ENCODE results near the gene TCF12.

Gene TCF12

GRCh38 chr15:56963126-56963525 is 44.7 kb downstream of the TCF12 start:
- no peaks in the 10 kb centered on the region; the same call in 1 of the 2 replicates for H3F3A ChIP-seq (ENCODE audit: low read depth)
- no peaks in the 10 kb centered on the region for H3K9me3 ChIP-seq (ENCODE audit: insufficient read depth, low read depth, low read length)
- H3K79me2 ChIP-seq (ENCODE audit: insufficient read depth, low read length) = peaks cover 97% of the 10 kb centered on the region
- H3K9me2 ChIP-seq (replicated peaks; ENCODE audit: low read depth, low read length) = no peaks in the 10 kb centered on the region
- peaks cover 23% of the 10 kb centered on the region for H3K4me1 ChIP-seq (ENCODE audit: insufficient read depth, low read length, poor library complexity, severe bottlenecking)
- H4K20me1 ChIP-seq (ENCODE audit: insufficient read depth, low read length, poor library complexity, severe bottlenecking) = peaks cover 58% of the 10 kb centered on the region
- H3K4me2 ChIP-seq (ENCODE audit: low read depth, low read length, poor library complexity, severe bottlenecking) = no peak overlapping the region
- H2AFZ ChIP-seq (ENCODE audit: low read length) = no peak overlapping the region
- TF ChIP-seq EZH2phosphoT487 (IDR thresholded peaks at IDR 0.05; ENCODE audit: borderline replicate concordance) (no peak), CTCF (conservative IDR thresholded peaks at IDR 0.05; ENCODE audit: low read length) (no peak)
- no peak overlapping the region for H3K4me3 ChIP-seq (ENCODE audit: low read length, poor library complexity, severe bottlenecking)
- H3K36me3 ChIP-seq (ENCODE audit: insufficient read depth, low read length) = no peaks in the 10 kb centered on the region
- H3K27me3 ChIP-seq (ENCODE audit: insufficient read depth, low read length, poor library complexity, severe bottlenecking) = no peaks in the 10 kb centered on the region
- no peak overlapping the region for H3K9ac ChIP-seq (ENCODE audit: low read depth, low read length, poor library complexity, severe bottlenecking)

- TF ChIP-seq CTCF (conservative IDR thresholded peaks at IDR 0.05; ENCODE audit: low read length) (no peak), EZH2phosphoT487 (IDR thresholded peaks at IDR 0.05; ENCODE audit: borderline replicate concordance) (no peak)
- Histone ChIP-seq H3K4me1 (ENCODE audit: insufficient read depth, low read length, poor library complexity, severe bottlenecking) (peaks cover 23% of the 10 kb centered on the region), H3K36me3 (ENCODE audit: insufficient read depth, low read length) (no peaks in the 10 kb centered on the region), H3K9ac (ENCODE audit: low read depth, low read length, poor library complexity, severe bottlenecking) (no peak overlapping the region), H3K4me2 (ENCODE audit: low read depth, low read length, poor library complexity, severe bottlenecking) (no peak overlapping the region), H3K79me2 (ENCODE audit: insufficient read depth, low read length) (peaks cover 98% of the 10 kb centered on the region), H3K27me3 (ENCODE audit: insufficient read depth, low read length, poor library complexity, severe bottlenecking) (no peaks in the 10 kb centered on the region), H3K9me3 (ENCODE audit: insufficient read depth, low read depth, low read length) (no peaks in the 10 kb centered on the region), H4K20me1 (ENCODE audit: insufficient read depth, low read length, poor library complexity, severe bottlenecking) (peaks cover 55% of the 10 kb centered on the region), H3K9me2 (replicated peaks; ENCODE audit: low read depth, low read length) (no peaks in the 10 kb centered on the region), H2AFZ (ENCODE audit: low read length) (no peak overlapping the region), H3F3A (ENCODE audit: low read depth) (no peaks in the 10 kb centered on the region; the same call in 1 of the 2 replicates), H3K4me3 (ENCODE audit: low read length, poor library complexity, severe bottlenecking) (no peak overlapping the region)
Measured at GRCh38 chr15:56963710-56964109, 45.3 kb downstream of the TCF12 start.

- H3K4me2 ChIP-seq (ENCODE audit: low read depth, low read length, poor library complexity, severe bottlenecking) = no peak overlapping the region
- peaks cover 98% of the 10 kb centered on the region for H3K79me2 ChIP-seq (ENCODE audit: insufficient read depth, low read length)
- no peaks in the 10 kb centered on the region for H3K9me2 ChIP-seq (replicated peaks; ENCODE audit: low read depth, low read length)
- no peaks in the 10 kb centered on the region for H3K9me3 ChIP-seq (ENCODE audit: insufficient read depth, low read depth, low read length)
- H3K9ac ChIP-seq (ENCODE audit: low read depth, low read length, poor library complexity, severe bottlenecking) = no peak overlapping the region
- TF ChIP-seq EZH2phosphoT487 (IDR thresholded peaks at IDR 0.05; ENCODE audit: borderline replicate concordance) (no peak), CTCF (conservative IDR thresholded peaks at IDR 0.05; ENCODE audit: low read length) (no peak)
- H4K20me1 ChIP-seq (ENCODE audit: insufficient read depth, low read length, poor library complexity, severe bottlenecking) = peaks cover 50% of the 10 kb centered on the region
- H3F3A ChIP-seq (ENCODE audit: low read depth) = no peaks in the 10 kb centered on the region; the same call in 1 of the 2 replicates
- H3K27me3 ChIP-seq (ENCODE audit: insufficient read depth, low read length, poor library complexity, severe bottlenecking) = no peaks in the 10 kb centered on the region
- no peak overlapping the region for H2AFZ ChIP-seq (ENCODE audit: low read length)
- H3K4me1 ChIP-seq (ENCODE audit: insufficient read depth, low read length, poor library complexity, severe bottlenecking) = peaks cover 23% of the 10 kb centered on the region
- H3K4me3 ChIP-seq (ENCODE audit: low read length, poor library complexity, severe bottlenecking) = no peak overlapping the region
- no peaks in the 10 kb centered on the region for H3K36me3 ChIP-seq (ENCODE audit: insufficient read depth, low read length)
Measured at GRCh38 chr15:56964182-56964581, 45.7 kb downstream of the TCF12 start.
